Measurements from ENCODE around the gene PIF1. TPM values are rescaled to one million over a fixed set of nuclear protein-coding genes. Genes with fewer than 3 reads are reported as not detected.

PIF1 gene
- total RNA-seq, 1 experiment from 2014 or later = 74.4 TPM

GRCh38 chr15:64824929-64825430 is 467 bp downstream of the PIF1 start:
- no peak overlapping the region for H4K8ac ChIP-seq (replicated peaks; ENCODE audit: insufficient read length, low read depth, low read length)
- peak overlapping the region; percentile 85 to 97 (median 96) for H3K27ac Mint-ChIP-seq
- H3K9ac ChIP-seq (ENCODE audit: extremely low read depth, insufficient read length, low read length) = peak overlapping the region; percentile 87
- H3K79me1 ChIP-seq (ENCODE audit: insufficient read depth, low read depth, low read length, poor library complexity, severe bottlenecking) = no peaks in the 10 kb centered on the region
- DNase-seq = no peak
- peak overlapping the region; percentile 55 for H3K18ac ChIP-seq (ENCODE audit: insufficient read length, low read depth, low read length)
- H4K20me1 ChIP-seq (ENCODE audit: control insufficient read depth, insufficient read depth, insufficient read length) = no peaks in the 10 kb centered on the region
- peak overlapping the region; percentile 80; the same call in 1 of the 2 replicates for H3K14ac ChIP-seq (ENCODE audit: insufficient read depth, low read length)
- peak overlapping the region; percentile 13 for H3K27ac ChIP-seq (ENCODE audit: insufficient read length, low read depth, low read length)
- TF ChIP-seq, protein P1, sequence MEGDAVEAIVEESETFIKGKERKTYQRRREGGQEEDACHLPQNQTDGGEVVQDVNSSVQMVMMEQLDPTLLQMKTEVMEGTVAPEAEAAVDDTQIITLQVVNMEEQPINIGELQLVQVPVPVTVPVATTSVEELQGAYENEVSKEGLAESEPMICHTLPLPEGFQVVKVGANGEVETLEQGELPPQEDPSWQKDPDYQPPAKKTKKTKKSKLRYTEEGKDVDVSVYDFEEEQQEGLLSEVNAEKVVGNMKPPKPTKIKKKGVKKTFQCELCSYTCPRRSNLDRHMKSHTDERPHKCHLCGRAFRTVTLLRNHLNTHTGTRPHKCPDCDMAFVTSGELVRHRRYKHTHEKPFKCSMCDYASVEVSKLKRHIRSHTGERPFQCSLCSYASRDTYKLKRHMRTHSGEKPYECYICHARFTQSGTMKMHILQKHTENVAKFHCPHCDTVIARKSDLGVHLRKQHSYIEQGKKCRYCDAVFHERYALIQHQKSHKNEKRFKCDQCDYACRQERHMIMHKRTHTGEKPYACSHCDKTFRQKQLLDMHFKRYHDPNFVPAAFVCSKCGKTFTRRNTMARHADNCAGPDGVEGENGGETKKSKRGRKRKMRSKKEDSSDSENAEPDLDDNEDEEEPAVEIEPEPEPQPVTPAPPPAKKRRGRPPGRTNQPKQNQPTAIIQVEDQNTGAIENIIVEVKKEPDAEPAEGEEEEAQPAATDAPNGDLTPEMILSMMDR (conservative IDR thresholded peaks at IDR 0.05) = no peak
- H3K9me3 Mint-ChIP-seq = no peaks in the 10 kb centered on the region
- H2BK12ac ChIP-seq (ENCODE audit: insufficient read length, low read depth, low read length) = no peak overlapping the region
- H3K79me2 ChIP-seq (ENCODE audit: insufficient read depth, low read length) = peaks cover 4% of the 10 kb centered on the region; the same call in 1 of the 2 replicates
- H3K27me3 Mint-ChIP-seq (ENCODE audit: low read depth) = no peaks in the 10 kb centered on the region
- peak overlapping the region; percentile 81 to 98 for H3K4me3 Mint-ChIP-seq
- no CpG with 5 or more reads among the region's 17 CpGs for WGBS (ENCODE audit: extremely low coverage, insufficient read length, low lambda C conversion rate)
- no peak overlapping the region for H2BK15ac ChIP-seq (ENCODE audit: low read depth, low read length)
- H2AFZ ChIP-seq (ENCODE audit: low read length) = no peak overlapping the region
- peaks cover 14% of the 10 kb centered on the region for H3K23me2 ChIP-seq (ENCODE audit: insufficient read length, low read depth, low read length, poor library complexity, severe bottlenecking)
- H2BK5ac ChIP-seq (ENCODE audit: insufficient read length, low read length) = no peak overlapping the region
- H3T11ph ChIP-seq (ENCODE audit: low read length) = no peak overlapping the region
- H4K5ac ChIP-seq (ENCODE audit: insufficient read length, low read depth, low read length) = no peak overlapping the region
- H2AK5ac ChIP-seq (ENCODE audit: insufficient read length, low read length) = no peak overlapping the region
- H4K91ac ChIP-seq (ENCODE audit: insufficient read length, low read depth, low read length) = no peak overlapping the region
- no peak overlapping the region for H3K23ac ChIP-seq (ENCODE audit: insufficient read length, low read depth, low read length)
- no peaks in the 10 kb centered on the region for H3K27me3 ChIP-seq (ENCODE audit: insufficient read depth, low read length)
- H2BK120ac ChIP-seq (ENCODE audit: low read depth, low read length, poor library complexity, severe bottlenecking) = no peak overlapping the region
- peaks cover 33 to 45% (median 43%) of the 10 kb centered on the region in 3 experiments for H3K36me3 Mint-ChIP-seq (ENCODE audit: insufficient read depth in 1 of 3, low read depth in 3 of 3)
- H2BK20ac ChIP-seq (ENCODE audit: low read depth, low read length, poor library complexity, severe bottlenecking) = no peak overlapping the region
- peaks cover 23 to 31% of the 10 kb centered on the region in 2 experiments for H3K4me1 Mint-ChIP-seq
- H3K9me3 ChIP-seq (ENCODE audit: control insufficient read depth, low read depth, low read length) = no peaks in the 10 kb centered on the region
- peaks cover 4% of the 10 kb centered on the region; the same call in 1 of the 2 replicates for H3K4me1 ChIP-seq (ENCODE audit: insufficient read depth, low read length)
- H3K4ac ChIP-seq (ENCODE audit: low read depth, low read length) = no peak overlapping the region; the same call in 1 of the 2 replicates
- H3K4me2 ChIP-seq (ENCODE audit: insufficient read depth, insufficient read length, low read length) = peak overlapping the region; percentile 85
- H3K56ac ChIP-seq (ENCODE audit: insufficient read length, low read depth, low read length) = no peak overlapping the region

All from H9 (cell line).